ENCODE measurements around the gene CNTNAP2. TPM values are rescaled to one million over a fixed set of nuclear protein-coding genes. Genes with fewer than 3 reads are reported as not detected.

CNTNAP2 gene
- total RNA-seq, 2 experiments from 2014 or later, result not detected

- Mint-ChIP-seq H3K27ac (no peak overlapping the region), H3K27me3 (no peaks in the 10 kb centered on the region), H3K4me3 (no peak overlapping the region), H3K36me3 (ENCODE audit: low read depth) (no peaks in the 10 kb centered on the region), H3K9me3 (peaks cover 20% of the 10 kb centered on the region), H3K4me1 (ENCODE audit: low read depth) (no peaks in the 10 kb centered on the region)
- Histone ChIP-seq H3K4me3 (ENCODE audit: low read length) (no peak overlapping the region), H3K27me3 (ENCODE audit: control insufficient read depth in 1 of 2, insufficient read depth in 2 of 2, low read length in 2 of 2) (no peaks in the 10 kb centered on the region), H3K9me3 (ENCODE audit: control insufficient read depth in 1 of 2, insufficient read depth in 1 of 2, low read length in 2 of 2) (peaks cover 11 to 16% of the 10 kb centered on the region in 2 experiments), H3K4me1 (ENCODE audit: insufficient read depth, low read length) (no peaks in the 10 kb centered on the region), H3K36me3 (ENCODE audit: insufficient read depth, low read length) (no peaks in the 10 kb centered on the region), H3K27ac (ENCODE audit: low read depth in 1 of 2, low read length in 2 of 2) (no peak overlapping the region)
- ChIA-PET CTCF (interaction anchor here (0.6 kb wide), 1 partner anchor 214 kb away, joined by 3 read pairs; no protein-coding TSS in a partner anchor), POLR2A (no interaction called here)
- DNase-seq (no peak), ATAC-seq (ENCODE audit: poor library complexity) (no peak)
- intact Hi-C loops (cut with DNase I, micrococcal nuclease), result no loop called here
- no peak for TF ChIP-seq CTCF (IDR thresholded peaks at IDR 0.05)
These were observed 1594.8 kb downstream of the CNTNAP2 start for GRCh38 chr7:147711447-147711846.

GRCh38 chr7:147721962-147722830, 1605.6 kb downstream of the CNTNAP2 start:
- Mint-ChIP-seq H3K4me1 (ENCODE audit: low read depth) (no peaks in the 10 kb centered on the region), H3K4me3 (no peak overlapping the region), H3K9me3 (peaks cover 2% of the 10 kb centered on the region), H3K27me3 (no peaks in the 10 kb centered on the region), H3K27ac (no peak overlapping the region), H3K36me3 (ENCODE audit: low read depth) (no peaks in the 10 kb centered on the region)
- no peak overlapping the region for H3K27ac ChIP-seq (ENCODE audit: low read depth in 1 of 2, low read length in 2 of 2)
- intact Hi-C loops (cut with DNase I, micrococcal nuclease), result no loop called here
- ChIA-PET POLR2A (no interaction called here), CTCF (no interaction called here)
- no peak for TF ChIP-seq CTCF (IDR thresholded peaks at IDR 0.05)
- no peaks in the 10 kb centered on the region for H3K4me1 ChIP-seq (ENCODE audit: insufficient read depth, low read length)
- no peaks in the 10 kb centered on the region for H3K36me3 ChIP-seq (ENCODE audit: insufficient read depth, low read length)
- H3K9me3 ChIP-seq (ENCODE audit: control insufficient read depth in 1 of 2, insufficient read depth in 1 of 2, low read length in 2 of 2), result no peaks in the 10 kb centered on the region
- no peak overlapping the region for H3K4me3 ChIP-seq (ENCODE audit: low read length)
- DNase-seq (no peak), ATAC-seq (ENCODE audit: poor library complexity) (no peak)
- no peaks in the 10 kb centered on the region for H3K27me3 ChIP-seq (ENCODE audit: control insufficient read depth in 1 of 2, insufficient read depth in 2 of 2, low read length in 2 of 2)

DNA sequence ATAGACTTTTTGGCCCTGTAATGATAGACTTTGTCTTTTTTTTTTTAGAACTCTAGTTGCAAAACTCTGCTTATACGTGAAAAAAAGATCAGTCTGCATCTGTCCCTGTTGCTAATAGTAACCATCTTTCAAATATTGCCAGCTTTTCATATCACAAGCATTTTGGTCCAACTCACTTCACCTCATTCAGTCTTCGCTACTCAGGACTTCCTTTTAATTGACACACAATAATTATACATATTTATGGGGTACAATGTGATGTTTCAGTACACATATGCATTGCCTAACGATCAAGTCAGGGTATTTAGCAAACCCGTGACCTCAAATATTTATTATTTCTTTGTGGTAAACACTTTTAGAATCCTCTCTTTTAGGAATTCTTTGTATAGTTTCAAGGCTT, 1606.9 kb downstream of the CNTNAP2 start:
- CTCF ChIA-PET, result no interaction called here
- no peaks in the 10 kb centered on the region for H3K4me1 ChIP-seq (ENCODE audit: insufficient read depth, low read length)

More for the DNA sequence above, 1606.9 kb downstream of the CNTNAP2 start:
- Mint-ChIP-seq H3K27ac (no peak overlapping the region), H3K9me3 (peaks cover 2% of the 10 kb centered on the region), H3K36me3 (ENCODE audit: low read depth) (no peaks in the 10 kb centered on the region), H3K27me3 (no peaks in the 10 kb centered on the region), H3K4me1 (ENCODE audit: low read depth) (no peaks in the 10 kb centered on the region), H3K4me3 (no peak overlapping the region)
- no peak overlapping the region for H3K4me3 ChIP-seq (ENCODE audit: low read length)
- H3K27me3 ChIP-seq (ENCODE audit: control insufficient read depth in 1 of 2, insufficient read depth in 2 of 2, low read length in 2 of 2), result no peaks in the 10 kb centered on the region
- DNase-seq (no peak), ATAC-seq (ENCODE audit: poor library complexity) (no peak)
- H3K9me3 ChIP-seq (ENCODE audit: control insufficient read depth in 1 of 2, insufficient read depth in 1 of 2, low read length in 2 of 2), result no peaks in the 10 kb centered on the region
- TF ChIP-seq CTCF (IDR thresholded peaks at IDR 0.05), result no peak
- no peak overlapping the region for H3K27ac ChIP-seq (ENCODE audit: low read depth in 1 of 2, low read length in 2 of 2)
- intact Hi-C loops (cut with DNase I, micrococcal nuclease), result no loop called here
- POLR2A ChIA-PET, result no interaction called here
- no peaks in the 10 kb centered on the region for H3K36me3 ChIP-seq (ENCODE audit: insufficient read depth, low read length)

Data from CD4-positive, alpha-beta T cell (primary cell).